HG03575 (cell line): ENCODE results near the gene OR10G8.
A peak's percentile ranks its signal among the peaks of the same experiment; 100 is the strongest.
"Not testable (repeated sequence)": the region's sequence is repeated elsewhere in the genome, so short reads cannot be mapped to it uniquely, and the experiment has no call there.

Experiments used
- ATAC-seq: cut with Tn5 transposase; IDR thresholded peaks from one replicate; pipeline ENCODE4 v1.9.1; 2021; ENCODE audit not compliant: unreplicated experiment, insufficient number of reproducible peaks, low FRiP score; ENCODE audit errors: extremely low read depth

OR10G8 gene, protein sequence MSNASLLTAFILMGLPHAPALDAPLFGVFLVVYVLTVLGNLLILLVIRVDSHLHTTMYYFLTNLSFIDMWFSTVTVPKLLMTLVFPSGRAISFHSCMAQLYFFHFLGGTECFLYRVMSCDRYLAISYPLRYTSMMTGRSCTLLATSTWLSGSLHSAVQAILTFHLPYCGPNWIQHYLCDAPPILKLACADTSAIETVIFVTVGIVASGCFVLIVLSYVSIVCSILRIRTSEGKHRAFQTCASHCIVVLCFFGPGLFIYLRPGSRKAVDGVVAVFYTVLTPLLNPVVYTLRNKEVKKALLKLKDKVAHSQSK

DNA sequence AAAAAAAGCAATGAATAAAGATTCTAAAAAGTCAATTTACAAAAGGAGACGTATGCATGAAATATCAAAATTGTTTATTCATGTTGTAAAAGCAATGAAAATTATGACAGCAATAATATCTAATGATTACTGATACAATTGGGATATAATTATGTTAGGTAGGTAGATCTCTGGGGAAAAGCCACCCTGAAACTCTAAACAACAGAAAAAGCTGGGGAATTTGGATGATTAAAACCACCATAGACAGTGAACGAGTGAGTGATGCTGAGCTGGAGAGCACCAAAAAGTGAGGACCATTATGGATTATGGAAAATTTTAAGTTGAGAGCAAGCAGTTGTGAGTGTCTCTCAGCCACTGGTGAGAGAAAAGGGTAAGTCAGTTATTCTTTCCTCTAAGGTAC is at the start of gene OR10G8:
TSS of gene OR10G8 (plus strand) at position 301 of the 400 bp plus-strand sequence. CDS start 2,825 bp downstream, outside the sequence.
- ATAC-seq, result no peak

DNA sequence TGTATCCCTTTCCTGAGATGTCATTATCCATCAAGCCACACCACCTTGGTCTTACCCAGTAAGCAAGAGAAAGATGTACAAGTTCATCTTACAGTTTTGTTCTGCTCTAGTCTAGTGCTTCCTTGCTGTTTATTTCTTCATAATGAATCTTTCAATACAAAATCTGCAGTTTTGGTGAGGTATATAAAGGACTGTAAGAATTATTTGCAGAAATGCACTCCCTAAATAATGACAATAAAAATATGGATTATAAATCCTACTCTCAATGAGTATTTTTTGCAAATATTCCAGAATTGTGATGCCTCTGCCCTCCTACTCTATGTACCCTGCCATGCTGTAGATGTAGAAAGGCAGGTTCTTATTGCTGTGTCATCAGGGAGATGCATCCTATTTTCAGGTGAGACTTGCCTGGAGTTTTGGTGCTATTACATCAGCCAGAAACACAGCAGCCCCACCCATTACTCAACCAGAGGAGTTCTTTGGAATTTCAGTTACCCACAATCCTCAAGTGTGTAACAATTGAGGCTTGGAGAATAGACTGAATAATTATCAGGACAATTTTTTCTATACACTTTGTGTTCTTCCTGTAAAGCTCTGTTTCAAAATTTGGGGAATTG is 48.8 kb upstream of the OR10G8 start, which contains the start of gene OR10S1:
TSS of gene OR10S1 (minus strand) at position 51 of the 617 bp plus-strand sequence. CDS start 117 bp downstream, outside the sequence.
- ATAC-seq, result no peak

DNA sequence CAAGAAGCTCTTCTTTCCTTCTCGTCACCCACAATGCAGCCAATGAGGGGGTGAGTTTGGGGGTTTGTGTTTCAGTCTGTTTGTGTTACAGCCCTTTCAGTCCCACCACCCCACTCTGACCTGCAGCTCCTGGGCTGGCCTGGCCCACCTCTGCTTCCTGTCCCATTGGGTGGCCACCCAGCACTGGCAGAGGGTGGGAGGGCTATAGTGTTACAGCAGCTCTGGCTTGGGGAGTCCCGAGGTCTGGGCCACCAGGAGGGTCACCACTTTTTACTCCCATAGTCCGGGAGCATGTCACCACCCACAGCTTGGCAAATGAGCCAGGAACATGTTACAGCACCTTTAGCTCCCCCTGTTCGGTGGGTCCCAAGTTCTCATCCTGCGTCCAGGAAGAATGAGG is 47.3 kb upstream of the OR10G8 start:
- no peak for ATAC-seq

DNA sequence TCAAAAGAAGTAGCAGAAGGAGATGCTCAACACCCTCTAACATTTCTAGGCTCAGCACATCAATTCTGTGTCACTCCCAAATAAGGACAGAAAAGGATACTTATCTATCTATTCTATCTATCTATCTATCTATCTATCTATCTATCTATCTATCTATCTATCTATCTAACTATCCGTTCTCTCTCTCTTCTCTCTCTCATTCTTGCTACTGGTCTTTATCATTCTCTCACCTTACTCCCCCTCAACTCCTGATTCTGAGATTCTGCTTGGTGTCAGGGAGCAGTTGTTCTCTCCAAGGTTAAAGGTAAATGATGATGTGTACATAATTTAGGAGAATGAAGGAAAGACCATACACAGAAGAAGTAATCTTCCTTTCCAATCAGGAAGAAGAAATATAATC is 31.5 kb upstream of the OR10G8 start, which contains the start of gene OR10G6:
TSS of gene OR10G6 (minus strand) at position 43 of the 400 bp plus-strand sequence. CDS start at position 43, 0 bp downstream.
- no peak for ATAC-seq

DNA sequence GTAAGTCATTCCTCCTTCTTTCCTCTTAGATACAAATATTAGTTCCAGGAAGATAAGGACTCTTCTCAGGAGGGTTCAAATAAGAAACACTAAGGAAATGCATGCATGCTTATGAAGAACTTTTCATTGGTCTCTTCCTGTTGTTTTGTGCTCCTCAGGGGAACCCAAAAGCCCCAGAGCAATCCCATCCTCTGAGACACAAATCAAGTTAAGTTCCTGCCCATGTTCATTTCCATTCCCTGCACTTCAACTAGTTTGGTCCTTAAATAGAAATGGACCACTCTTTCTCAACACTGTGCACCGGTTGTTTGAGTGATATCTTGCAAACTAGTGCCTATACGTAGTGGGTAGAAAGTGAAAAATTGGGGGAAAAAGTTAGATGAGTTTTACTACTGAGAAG is 13.9 kb upstream of the OR10G8 start, which contains the start of gene OR10G4:
TSS of gene OR10G4 (plus strand) at position 301 of the 400 bp plus-strand sequence. CDS start 2,578 bp downstream, outside the sequence.
- no peak for ATAC-seq

DNA sequence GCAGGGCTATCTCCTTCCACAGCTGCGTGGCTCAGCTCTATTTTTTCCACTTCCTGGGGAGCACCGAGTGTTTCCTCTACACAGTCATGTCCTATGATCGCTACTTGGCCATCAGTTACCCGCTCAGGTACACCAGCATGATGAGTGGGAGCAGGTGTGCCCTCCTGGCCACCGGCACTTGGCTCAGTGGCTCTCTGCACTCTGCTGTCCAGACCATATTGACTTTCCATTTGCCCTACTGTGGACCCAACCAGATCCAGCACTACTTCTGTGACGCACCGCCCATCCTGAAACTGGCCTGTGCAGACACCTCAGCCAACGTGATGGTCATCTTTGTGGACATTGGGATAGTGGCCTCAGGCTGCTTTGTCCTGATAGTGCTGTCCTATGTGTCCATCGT is 10.8 kb upstream of the OR10G8 start:
- not testable (repeated sequence) for ATAC-seq

DNA sequence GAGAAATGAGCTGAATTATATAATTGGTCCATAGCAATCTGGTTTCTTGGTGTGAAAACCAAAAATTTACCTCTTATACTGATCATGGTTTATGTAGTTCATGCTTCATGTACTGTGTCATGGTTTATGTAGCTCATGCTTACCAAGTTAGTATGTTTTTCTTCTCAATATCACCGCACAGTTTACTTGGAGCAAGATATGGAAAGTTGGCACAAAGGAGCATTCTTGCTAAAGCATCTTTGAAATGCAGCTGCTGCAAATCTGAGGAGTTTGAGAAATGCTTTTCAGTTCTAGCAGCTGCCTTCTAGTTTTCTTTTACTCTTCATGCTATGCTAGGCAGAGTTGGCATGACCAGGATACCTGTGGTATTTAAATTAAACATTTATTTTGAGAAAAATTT is 10.1 kb downstream of the OR10G8 start:
- ATAC-seq, result no peak

DNA sequence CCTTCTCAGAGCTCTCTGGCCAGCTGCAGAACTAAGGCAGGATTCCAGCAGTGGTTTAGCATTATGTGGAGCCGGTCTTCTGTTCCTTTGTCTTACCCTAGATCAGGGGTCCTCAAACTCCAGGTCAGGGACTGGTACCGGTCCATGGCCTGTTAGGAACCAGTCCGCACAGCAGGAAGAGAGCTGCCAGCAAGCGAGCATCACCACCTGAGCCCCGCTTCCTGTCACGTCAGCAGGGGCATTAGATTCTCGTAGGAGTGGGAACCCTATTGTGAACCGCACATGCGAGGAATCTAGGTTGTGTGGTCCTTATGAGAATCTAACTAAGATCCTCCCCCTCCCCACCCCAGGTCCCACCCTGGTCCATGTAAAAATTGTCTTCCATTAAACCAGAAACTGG is 13.0 kb downstream of the OR10G8 start:
- ATAC-seq, result no peak

DNA sequence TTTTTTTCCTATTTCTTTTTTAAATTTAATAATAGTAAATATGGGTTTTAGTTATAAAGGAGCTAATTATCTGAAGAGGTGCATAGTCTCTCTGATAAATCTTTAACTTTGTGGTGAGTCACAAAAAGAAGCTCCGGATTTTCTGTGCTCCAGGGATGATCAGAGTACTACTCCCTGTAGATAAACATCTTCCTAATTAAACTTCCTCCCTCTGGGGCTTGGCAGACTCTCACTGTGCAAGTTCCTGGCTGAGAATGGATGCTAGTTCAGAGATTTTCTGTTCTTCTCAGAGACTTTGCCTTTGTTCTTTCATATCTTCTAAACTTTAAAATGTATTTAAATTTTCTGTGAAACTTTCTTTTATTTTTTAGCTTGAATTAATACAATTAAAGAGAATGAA is 14.7 kb downstream of the OR10G8 start, which contains the start of gene OR10G7:
TSS of gene OR10G7 (minus strand) at position 72 of the 400 bp plus-strand sequence. CDS start 2,324 bp downstream, outside the sequence.
- ATAC-seq, result no peak

DNA sequence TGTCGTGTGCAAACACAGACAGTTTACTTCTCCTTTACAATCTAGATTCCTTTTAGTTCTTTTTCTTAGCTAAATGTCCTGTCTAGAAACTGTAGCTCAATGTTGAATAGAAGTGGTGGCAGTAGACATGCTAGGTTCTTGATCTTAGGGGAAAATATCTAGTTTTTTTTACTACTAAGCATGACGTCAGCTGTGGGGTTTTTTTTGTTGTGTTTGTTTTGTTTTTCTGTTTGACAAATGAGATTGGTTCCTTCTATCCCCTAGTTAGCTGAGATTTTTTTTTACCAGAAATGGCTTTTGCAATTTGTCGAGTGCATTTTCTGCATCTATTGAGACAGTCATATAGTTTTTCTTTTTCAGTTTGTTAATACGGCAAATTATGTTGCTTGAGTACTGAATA is 16.8 kb downstream of the OR10G8 start:
- ATAC-seq, result no peak

DNA sequence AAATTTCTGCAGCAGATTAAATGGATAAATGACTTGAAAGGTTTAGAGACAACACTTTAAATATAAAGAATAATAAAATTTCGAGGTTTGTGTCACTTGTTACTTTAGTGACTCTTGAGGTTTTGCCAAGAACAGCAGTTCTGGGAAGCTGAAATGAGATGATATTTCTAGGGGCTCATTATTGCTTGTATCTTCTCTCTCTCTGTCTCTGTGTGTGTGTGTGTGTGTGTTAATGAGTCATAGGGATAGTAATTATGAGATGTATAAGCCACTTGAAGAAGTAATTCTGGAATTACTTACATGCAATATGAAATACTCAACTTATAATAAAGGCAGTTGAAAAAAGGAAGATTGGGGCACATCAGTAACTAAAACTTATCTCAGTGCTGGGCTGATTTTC is 24.1 kb downstream of the OR10G8 start:
- ATAC-seq, result no peak

DNA sequence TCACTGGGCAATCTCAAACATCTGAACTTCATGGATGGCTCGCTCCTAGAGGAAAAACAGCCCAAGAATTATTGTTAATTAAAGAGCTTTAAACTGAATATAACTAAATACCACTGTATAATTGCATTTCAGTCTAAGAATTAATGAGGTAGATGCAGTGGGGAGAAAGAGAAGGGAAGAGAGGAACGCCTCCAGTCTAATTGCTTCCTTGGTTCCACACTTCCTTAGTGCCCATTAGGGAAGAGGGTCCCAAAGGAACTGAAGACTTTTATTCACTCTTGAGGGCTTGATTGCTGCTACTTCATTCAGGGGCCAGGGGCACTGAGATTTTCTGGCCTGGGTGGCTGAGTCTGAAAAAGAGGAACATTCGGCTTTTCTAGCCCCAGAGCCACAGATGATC is 26.4 kb downstream of the OR10G8 start:
- no peak for ATAC-seq

DNA sequence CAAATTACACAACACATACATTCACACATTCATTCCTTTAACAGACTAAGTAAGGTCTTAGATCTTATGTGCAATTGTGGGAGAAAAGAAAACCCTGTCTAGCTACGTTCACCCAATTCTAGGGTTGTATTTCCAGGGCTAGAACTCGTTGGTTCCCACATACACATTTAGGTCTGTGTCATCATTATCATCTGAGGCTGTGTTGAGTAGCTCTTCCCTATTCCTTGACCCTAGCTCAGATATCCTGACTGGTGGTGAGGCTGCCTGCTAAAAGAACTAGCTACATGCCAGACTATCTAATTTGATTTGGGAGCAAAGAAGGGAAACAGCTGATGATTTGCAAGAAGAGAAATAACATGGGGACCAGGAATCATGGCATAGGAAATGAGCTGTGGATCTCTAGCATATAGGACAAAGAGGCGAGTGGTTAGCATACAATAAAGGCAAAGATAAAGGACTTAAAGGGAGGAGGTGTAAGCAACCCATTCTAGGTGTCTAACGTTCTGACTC is 42.1 kb downstream of the OR10G8 start:
- no peak for ATAC-seq

DNA sequence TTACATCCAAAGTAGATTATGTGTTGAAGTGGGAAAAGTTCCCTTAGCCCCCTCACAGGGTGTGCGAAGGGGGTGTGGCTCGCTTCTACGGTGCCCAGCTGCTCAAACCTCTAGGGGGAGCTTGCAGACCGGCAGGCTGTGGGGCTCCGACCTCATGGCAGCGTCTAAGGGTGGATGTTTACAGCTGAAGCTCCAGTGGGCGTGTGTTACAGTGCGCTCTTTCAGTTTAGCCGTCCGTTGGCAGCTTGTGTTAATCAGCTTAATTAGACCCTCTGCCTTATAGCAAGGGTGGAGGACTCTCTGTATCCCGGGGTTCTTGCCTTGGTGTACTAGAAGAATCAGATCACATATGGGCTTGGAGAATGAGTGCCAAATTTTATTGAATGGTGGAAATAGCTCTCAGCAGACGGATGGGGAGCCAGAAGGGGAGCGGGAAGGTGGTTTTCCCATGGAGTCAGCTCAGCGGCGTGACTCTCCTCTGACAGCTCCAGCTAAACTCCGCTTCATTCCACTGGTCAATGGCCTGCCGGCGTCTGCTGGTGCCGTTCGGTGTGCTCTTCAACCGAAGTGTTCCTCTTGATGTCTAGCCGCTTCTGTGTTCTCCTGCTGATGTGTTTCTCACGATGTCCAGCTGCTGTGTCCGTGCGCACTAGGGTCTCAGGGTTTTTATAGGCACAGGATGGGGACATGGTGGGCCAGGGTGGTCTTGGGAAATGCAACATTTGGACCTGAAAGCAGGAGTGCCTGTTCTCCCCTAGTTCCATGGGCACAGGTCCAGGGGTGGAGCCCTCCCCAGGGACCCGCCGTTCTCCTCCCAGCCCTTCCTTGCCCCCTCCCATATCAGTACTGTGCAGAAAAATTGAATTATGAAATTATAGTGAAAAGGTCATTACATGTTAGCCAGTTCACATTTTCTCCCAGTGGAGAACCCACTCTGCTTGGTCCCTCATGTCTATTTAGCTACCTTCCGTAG is 43.1 kb downstream of the OR10G8 start:
- ATAC-seq, result peak; percentile 28

DNA sequence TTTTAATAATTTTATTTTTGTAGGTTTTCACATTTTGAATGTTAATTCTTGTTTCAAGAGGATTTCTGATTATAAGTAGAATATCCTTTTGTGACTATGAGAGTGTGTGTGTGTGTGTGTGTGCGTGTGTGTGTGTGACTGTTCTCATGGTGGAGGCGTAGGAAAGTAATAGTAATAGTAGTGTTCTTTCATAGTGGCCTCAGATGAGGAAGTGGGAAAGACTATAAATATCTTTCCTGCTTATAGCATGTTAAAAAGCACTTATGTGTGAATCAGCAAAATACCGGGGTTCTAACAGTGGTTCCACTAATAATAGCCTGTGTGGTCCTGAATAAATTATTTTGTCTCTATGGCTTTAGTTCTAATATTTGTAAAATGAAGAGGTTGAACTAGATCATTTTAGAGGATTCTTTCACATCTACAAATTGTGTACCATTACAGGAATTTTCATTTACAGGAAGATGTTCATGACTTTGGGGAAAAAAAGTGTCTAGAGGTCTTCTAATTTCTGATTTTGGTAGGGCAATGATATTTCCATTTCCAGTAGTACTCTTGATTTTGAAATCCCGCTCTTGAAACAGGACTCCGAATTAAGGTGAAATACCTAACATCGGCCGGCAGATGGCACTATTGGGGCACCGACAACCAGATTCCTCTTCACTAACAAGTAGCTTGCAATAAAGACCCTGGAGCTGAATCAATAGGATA is 44.5 kb downstream of the OR10G8 start:
- ATAC-seq, result peak; percentile 90

DNA sequence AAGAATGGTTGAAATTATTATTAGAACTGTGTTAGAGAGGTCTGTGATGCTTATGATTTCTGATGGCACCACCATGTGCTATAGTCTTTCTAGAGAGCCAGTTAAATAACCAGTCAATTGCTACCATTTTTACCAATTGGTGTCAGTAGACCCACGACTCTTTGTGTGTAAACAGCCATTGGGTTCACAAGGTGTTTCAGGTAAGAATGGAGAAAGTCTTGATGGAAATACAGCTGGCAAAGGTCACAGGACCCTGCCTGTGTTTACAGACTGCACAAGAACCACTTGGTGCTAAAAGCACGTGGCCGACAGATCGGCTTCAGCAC is 45.0 kb downstream of the OR10G8 start:
- ATAC-seq, result no peak

DNA sequence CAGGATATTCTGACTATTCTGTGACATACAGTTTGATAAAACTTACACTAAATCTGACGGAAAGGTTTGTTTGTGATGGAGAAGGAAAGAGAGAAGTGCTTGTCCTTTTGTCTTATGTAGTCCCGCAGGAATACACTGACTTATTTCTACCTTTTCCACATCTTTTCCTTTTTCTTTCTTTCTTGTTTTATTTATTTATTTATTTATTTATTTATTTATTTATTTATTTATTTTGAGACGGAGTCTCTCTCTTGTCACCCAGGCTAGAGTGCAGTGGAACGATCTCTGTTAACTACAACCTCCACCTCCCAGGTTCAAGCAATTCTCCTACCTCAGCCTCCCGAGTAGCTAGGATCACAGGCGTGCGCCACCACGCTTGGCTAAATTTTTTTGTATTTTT is 45.5 kb downstream of the OR10G8 start:
- ATAC-seq, result no peak

DNA sequence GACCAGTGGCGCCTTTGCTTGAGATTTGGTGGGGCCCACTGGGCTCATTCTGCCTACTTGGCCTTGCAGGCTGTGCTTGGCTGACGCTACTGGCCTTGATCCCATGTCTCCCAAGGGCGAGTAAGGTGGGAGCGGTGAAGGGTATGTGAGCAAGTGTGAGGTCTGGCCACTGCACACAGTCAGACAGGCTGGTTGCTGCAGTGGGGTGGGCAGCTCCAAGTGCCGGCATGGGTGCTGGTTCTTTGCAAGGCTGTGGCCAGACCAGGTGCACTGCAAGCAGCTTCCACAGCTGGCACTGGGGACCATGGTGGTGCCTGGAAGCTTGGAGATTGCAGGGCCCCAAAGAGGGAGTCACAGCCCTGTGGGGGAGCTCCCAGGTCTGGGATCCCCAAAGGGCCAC is 48.0 kb downstream of the OR10G8 start:
- no peak for ATAC-seq

DNA sequence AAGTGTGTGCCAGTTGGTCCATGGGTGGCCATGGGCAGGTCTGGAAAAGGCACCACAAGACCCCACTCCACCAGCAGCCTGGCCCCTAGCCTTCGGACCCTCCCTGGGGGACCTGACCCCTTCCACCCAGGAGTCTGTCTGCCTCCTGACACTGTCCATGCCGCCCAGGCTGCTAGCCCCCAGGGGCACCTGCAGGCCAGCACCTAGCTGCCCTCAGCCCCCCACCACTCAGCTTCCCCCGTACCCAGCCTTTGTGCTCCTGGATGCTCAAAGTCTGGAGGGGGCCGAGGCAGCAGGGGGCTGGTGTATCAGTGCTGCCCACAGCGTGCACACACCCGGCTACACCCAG is 48.9 kb downstream of the OR10G8 start:
- ATAC-seq, result no peak
